C4-2B (cell line): ENCODE data around the gene ACTR8.

ENCODE experiments used
- CTCF ChIP-seq: fragments of 450-650 bp; conservative IDR thresholded peaks from 2 replicates; pipeline ENCODE4 v1.5.1; 2017; ENCODE audit warnings: mild to moderate bottlenecking
- ZFX ChIP-seq: fragments of 450-650 bp; IDR thresholded peaks from 2 replicates; pipeline ENCODE4 v1.6.1; 2017

GRCh38 chr3:53819163-53819868 lies 62.6 kb downstream of the ACTR8 start:
- TF ChIP-seq CTCF (no peak), ZFX (no peak)
